ENCODE results near the gene SCMH1.

Gene SCMH1

DNA sequence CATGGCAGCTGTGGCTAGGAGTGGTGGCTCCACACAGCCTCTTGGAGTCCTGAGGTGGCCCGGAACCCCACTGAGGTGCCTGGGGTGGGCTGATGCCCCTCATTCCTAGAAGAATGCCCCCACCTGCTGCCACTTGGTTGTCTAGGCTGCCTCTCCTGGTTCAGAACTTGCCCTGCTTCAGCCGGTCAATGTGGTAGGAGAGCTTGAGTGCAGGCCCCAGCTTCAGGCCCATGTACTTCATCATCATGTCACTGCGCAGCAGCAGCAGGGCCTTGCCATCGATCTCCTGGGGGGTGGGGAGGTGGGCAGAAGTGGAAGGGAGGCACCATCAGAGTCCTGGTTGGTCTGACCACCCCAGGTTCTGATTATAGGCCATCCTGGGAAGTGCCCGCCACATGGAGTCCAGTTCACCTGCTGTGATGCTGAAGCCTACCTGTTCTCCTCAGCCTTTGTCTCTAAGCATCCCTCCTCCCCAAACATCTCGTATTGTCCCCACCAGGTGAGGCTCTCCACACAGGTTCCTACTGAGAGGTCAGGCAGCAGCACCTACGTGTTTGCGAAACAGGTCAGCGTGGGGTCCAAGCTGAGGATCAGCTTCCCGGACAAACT is 214.0 kb downstream of the SCMH1 start:
- H3K56ac ChIP-seq (ENCODE audit: low read length): no peak overlapping the region
- no peak overlapping the region for H3K27ac ChIP-seq (ENCODE audit: low read depth, low read length)
- H3K4me1 ChIP-seq (ENCODE audit: control insufficient read depth, low read depth, low read length): no peaks in the 10 kb centered on the region
- no peaks in the 10 kb centered on the region for H3K79me2 ChIP-seq (ENCODE audit: control insufficient read depth, insufficient read depth, low read length)
- H2BK15ac ChIP-seq (replicated peaks; ENCODE audit: low read depth): no peak overlapping the region
- no peak overlapping the region for H4K8ac ChIP-seq (ENCODE audit: low read depth, low read length)
- no peaks in the 10 kb centered on the region for H3K36me3 ChIP-seq (ENCODE audit: control insufficient read depth, insufficient read depth, low read length)
- H3K79me1 ChIP-seq (ENCODE audit: low read length): no peaks in the 10 kb centered on the region
- no peak overlapping the region for H3K4me3 ChIP-seq (ENCODE audit: low read length)
- WGBS (ENCODE audit: extremely low coverage, insufficient coverage, low lambda C conversion rate): no CpG with 5 or more reads among the region's 10 CpGs
- H4K5ac ChIP-seq (ENCODE audit: low read length): no peak overlapping the region
- H2AK5ac ChIP-seq (ENCODE audit: low read length): no peak overlapping the region
- H2BK5ac ChIP-seq (ENCODE audit: low read length): no peak overlapping the region
- no peak overlapping the region for H2BK120ac ChIP-seq (ENCODE audit: low read depth, low read length)
- no peak for DNase-seq
- no peak overlapping the region for H3K23ac ChIP-seq (ENCODE audit: low read length)
- no peaks in the 10 kb centered on the region for H3K27me3 ChIP-seq (ENCODE audit: insufficient read depth, low read length, poor library complexity)
- no peak overlapping the region for H3K9ac ChIP-seq (ENCODE audit: low read length)
- no peak overlapping the region for H3K18ac ChIP-seq (ENCODE audit: low read length)
- H3K4ac ChIP-seq (ENCODE audit: low read depth, low read length): no peak overlapping the region
- H3K4me2 ChIP-seq (ENCODE audit: low read length): no peak overlapping the region

DNA sequence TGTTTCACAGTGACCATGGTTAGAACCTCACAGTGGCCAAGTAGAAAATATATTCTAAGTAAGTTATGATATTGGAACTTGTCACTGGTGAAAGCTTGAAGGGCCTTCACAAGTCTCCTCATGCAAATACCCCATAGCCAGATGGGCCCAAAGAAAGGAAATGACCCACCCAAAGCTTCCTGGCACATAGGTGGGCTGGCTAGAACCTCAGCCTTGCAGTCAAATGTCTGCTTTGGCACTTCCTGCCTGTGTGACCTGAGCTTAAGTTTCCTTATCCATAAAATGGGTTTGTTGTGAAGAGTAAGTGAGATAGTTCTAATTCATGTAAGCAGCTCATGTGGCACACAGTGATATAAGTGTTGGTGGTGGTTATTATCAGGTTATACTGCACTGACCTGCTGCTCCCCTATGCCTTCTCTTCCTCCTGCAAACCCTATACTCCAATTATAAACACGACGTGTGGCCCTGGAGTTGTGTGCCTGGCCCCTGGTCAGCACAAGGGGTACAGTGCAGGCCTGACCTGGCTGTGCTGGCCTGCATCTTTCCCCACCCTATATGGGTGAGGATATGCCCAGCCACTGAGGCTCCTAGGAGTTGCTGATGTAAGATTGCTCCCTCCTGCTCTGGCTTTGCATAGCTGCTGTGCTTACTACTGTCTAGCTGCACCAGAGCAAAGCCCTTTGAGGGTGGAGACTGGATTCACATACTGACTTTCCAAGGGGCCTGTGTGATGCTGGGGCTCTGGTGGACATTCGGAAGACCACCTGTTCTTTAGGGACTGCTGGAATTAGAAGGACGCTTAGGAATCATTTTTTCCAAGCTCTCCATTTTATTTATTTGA is 215.9 kb downstream of the SCMH1 start:
- Histone ChIP-seq H3K18ac (ENCODE audit: low read length) (no peak overlapping the region), H3K4ac (ENCODE audit: low read depth, low read length) (no peak overlapping the region), H3K79me1 (ENCODE audit: low read length) (no peaks in the 10 kb centered on the region), H4K5ac (ENCODE audit: low read length) (no peak overlapping the region), H3K4me1 (ENCODE audit: control insufficient read depth, low read depth, low read length) (no peaks in the 10 kb centered on the region), H3K9ac (ENCODE audit: low read length) (no peak overlapping the region), H3K4me3 (ENCODE audit: low read length) (no peak overlapping the region), H3K56ac (ENCODE audit: low read length) (no peak overlapping the region), H3K79me2 (ENCODE audit: control insufficient read depth, insufficient read depth, low read length) (no peaks in the 10 kb centered on the region), H3K27me3 (ENCODE audit: insufficient read depth, low read length, poor library complexity) (no peaks in the 10 kb centered on the region), H4K8ac (ENCODE audit: low read depth, low read length) (no peak overlapping the region), H3K27ac (ENCODE audit: low read depth, low read length) (no peak overlapping the region), H2AK5ac (ENCODE audit: low read length) (no peak overlapping the region), H2BK5ac (ENCODE audit: low read length) (no peak overlapping the region), H2BK15ac (replicated peaks; ENCODE audit: low read depth) (no peak overlapping the region), H3K23ac (ENCODE audit: low read length) (no peak overlapping the region), H3K4me2 (ENCODE audit: low read length) (no peak overlapping the region), H3K36me3 (ENCODE audit: control insufficient read depth, insufficient read depth, low read length) (no peaks in the 10 kb centered on the region), H2BK120ac (ENCODE audit: low read depth, low read length) (no peak overlapping the region)
- DNase-seq: no peak
- no CpG with 5 or more reads among the region's 4 CpGs for WGBS (ENCODE audit: extremely low coverage, insufficient coverage, low lambda C conversion rate)

DNA sequence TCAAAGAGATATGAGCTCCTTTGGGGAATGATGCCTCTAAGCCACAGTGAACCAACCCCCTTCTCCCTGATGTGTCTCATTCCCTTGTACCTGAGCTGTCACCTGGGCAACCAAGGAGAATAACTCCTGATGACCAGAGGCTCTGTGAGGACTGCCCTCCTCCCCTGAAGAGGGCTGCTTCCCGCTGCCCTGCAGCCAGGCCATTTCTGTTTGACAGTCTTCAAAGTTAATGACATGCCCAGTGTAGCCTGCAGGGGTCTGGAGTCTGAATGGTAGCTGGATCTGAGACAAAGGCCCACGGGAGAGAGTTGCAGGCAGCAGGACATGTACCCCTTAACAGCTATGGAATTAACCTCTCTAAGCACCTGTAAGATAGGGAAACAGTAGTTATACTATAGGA is 217.2 kb downstream of the SCMH1 start:
- WGBS (ENCODE audit: extremely low coverage, insufficient coverage, low lambda C conversion rate): no CpG with 5 or more reads among the region's 2 CpGs
- H3K9ac ChIP-seq (ENCODE audit: low read length): no peak overlapping the region

DNA sequence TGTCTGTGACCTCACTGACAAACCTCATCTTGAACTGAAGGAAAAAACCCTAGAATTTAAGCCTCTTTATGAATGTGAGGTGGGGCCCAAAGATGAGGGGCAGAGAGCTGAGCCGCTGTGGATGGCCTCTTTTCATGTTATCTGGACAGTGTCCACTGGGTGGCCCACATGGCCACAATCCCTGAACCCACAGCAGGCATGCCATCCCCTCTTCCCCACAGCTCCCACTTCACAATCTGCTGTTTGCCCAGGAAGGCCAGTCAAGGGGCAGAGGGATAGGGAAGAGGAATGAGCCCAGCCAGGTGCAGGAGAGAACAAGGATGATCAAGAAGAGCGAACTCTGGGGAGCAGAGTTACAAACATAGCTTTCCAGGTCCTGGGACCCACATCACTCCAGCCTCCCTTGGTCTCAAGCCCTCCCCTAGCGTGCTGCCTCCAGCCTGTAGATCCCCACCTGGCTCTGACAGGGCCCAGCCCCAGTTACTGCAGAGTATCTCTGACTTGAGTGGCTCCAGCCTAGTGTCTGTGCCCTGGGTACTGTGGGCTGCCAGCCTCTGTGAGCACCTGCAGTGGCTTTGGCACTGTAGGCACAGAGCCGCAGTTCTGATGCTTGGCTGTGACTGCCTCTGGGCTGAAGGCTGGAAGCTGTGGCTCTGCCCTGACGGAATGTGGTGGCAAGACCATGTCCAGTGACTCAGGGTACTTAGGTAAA is 218.7 kb downstream of the SCMH1 start:
- Histone ChIP-seq H2AK5ac (ENCODE audit: low read length) (no peak overlapping the region), H2BK15ac (replicated peaks; ENCODE audit: low read depth) (no peak overlapping the region), H2BK5ac (ENCODE audit: low read length) (no peak overlapping the region), H3K27ac (ENCODE audit: low read depth, low read length) (no peak overlapping the region), H3K4me1 (ENCODE audit: control insufficient read depth, low read depth, low read length) (no peaks in the 10 kb centered on the region), H4K5ac (ENCODE audit: low read length) (no peak overlapping the region), H3K79me2 (ENCODE audit: control insufficient read depth, insufficient read depth, low read length) (no peaks in the 10 kb centered on the region), H3K36me3 (ENCODE audit: control insufficient read depth, insufficient read depth, low read length) (no peaks in the 10 kb centered on the region), H3K56ac (ENCODE audit: low read length) (no peak overlapping the region), H4K8ac (ENCODE audit: low read depth, low read length) (no peak overlapping the region), H2BK120ac (ENCODE audit: low read depth, low read length) (no peak overlapping the region), H3K9ac (ENCODE audit: low read length) (no peak overlapping the region), H3K4me3 (ENCODE audit: low read length) (no peak overlapping the region), H3K27me3 (ENCODE audit: insufficient read depth, low read length, poor library complexity) (no peaks in the 10 kb centered on the region), H3K18ac (ENCODE audit: low read length) (no peak overlapping the region), H3K4me2 (ENCODE audit: low read length) (no peak overlapping the region), H3K79me1 (ENCODE audit: low read length) (no peaks in the 10 kb centered on the region), H3K4ac (ENCODE audit: low read depth, low read length) (no peak overlapping the region), H3K23ac (ENCODE audit: low read length) (no peak overlapping the region)
- no CpG with 5 or more reads among the region's 5 CpGs for whole genome bisulfite sequencing (ENCODE audit: extremely low coverage, insufficient coverage, low lambda C conversion rate)
- DNase-seq: peak; percentile 22

More for the DNA sequence above, 217.2 kb downstream of the SCMH1 start:
- H3K4me2 ChIP-seq (ENCODE audit: low read length): no peak overlapping the region
- H2BK120ac ChIP-seq (ENCODE audit: low read depth, low read length): no peak overlapping the region
- no peak overlapping the region for H4K5ac ChIP-seq (ENCODE audit: low read length)
- H3K18ac ChIP-seq (ENCODE audit: low read length): no peak overlapping the region
- H3K27me3 ChIP-seq (ENCODE audit: insufficient read depth, low read length, poor library complexity): no peaks in the 10 kb centered on the region
- H3K79me1 ChIP-seq (ENCODE audit: low read length): no peaks in the 10 kb centered on the region
- H3K4me1 ChIP-seq (ENCODE audit: control insufficient read depth, low read depth, low read length): no peaks in the 10 kb centered on the region
- no peak overlapping the region for H2BK15ac ChIP-seq (replicated peaks; ENCODE audit: low read depth)
- no peaks in the 10 kb centered on the region for H3K36me3 ChIP-seq (ENCODE audit: control insufficient read depth, insufficient read depth, low read length)
- H2AK5ac ChIP-seq (ENCODE audit: low read length): no peak overlapping the region
- no peak overlapping the region for H3K4ac ChIP-seq (ENCODE audit: low read depth, low read length)
- DNase-seq: peak; percentile 62
- no peak overlapping the region for H3K4me3 ChIP-seq (ENCODE audit: low read length)
- no peak overlapping the region for H3K27ac ChIP-seq (ENCODE audit: low read depth, low read length)
- no peak overlapping the region for H3K23ac ChIP-seq (ENCODE audit: low read length)
- H3K56ac ChIP-seq (ENCODE audit: low read length): no peak overlapping the region
- no peaks in the 10 kb centered on the region for H3K79me2 ChIP-seq (ENCODE audit: control insufficient read depth, insufficient read depth, low read length)
- H2BK5ac ChIP-seq (ENCODE audit: low read length): no peak overlapping the region
- no peak overlapping the region for H4K8ac ChIP-seq (ENCODE audit: low read depth, low read length)

DNA sequence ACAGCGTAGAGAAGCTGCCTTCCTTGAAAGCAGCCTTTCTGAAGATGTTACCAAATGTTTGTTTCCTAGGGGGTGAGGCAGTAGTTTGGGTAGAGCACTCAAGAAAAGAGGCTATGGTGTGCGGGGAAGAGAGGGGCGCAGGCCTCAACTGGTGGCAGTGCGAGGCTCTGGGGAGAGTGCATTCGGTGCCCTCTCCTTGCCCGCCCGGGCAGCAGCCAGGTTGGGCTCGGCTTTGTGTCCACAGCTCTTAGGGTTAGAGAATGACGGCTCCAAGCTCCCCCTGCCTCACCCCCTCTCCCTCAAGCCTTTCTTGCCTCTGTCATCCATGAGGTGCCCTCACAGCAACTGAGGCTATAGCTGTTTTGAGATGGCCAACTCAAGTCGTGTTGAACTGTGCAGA is 219.7 kb downstream of the SCMH1 start:
- WGBS (ENCODE audit: extremely low coverage, insufficient coverage, low lambda C conversion rate): no CpG with 5 or more reads among the region's 10 CpGs
- Histone ChIP-seq H2BK5ac (ENCODE audit: low read length) (no peak overlapping the region), H3K56ac (ENCODE audit: low read length) (no peak overlapping the region)

More for the DNA sequence above, 219.7 kb downstream of the SCMH1 start:
- Histone ChIP-seq H3K27ac (ENCODE audit: low read depth, low read length) (no peak overlapping the region), H2BK120ac (ENCODE audit: low read depth, low read length) (no peak overlapping the region), H2AK5ac (ENCODE audit: low read length) (no peak overlapping the region), H3K18ac (ENCODE audit: low read length) (no peak overlapping the region), H3K23ac (ENCODE audit: low read length) (no peak overlapping the region), H3K36me3 (ENCODE audit: control insufficient read depth, insufficient read depth, low read length) (no peaks in the 10 kb centered on the region), H3K27me3 (ENCODE audit: insufficient read depth, low read length, poor library complexity) (no peaks in the 10 kb centered on the region), H4K5ac (ENCODE audit: low read length) (no peak overlapping the region), H2BK15ac (replicated peaks; ENCODE audit: low read depth) (no peak overlapping the region), H3K4ac (ENCODE audit: low read depth, low read length) (no peak overlapping the region), H4K8ac (ENCODE audit: low read depth, low read length) (no peak overlapping the region), H3K4me1 (ENCODE audit: control insufficient read depth, low read depth, low read length) (no peaks in the 10 kb centered on the region), H3K4me3 (ENCODE audit: low read length) (no peak overlapping the region), H3K9ac (ENCODE audit: low read length) (no peak overlapping the region), H3K79me2 (ENCODE audit: control insufficient read depth, insufficient read depth, low read length) (no peaks in the 10 kb centered on the region), H3K4me2 (ENCODE audit: low read length) (no peak overlapping the region), H3K79me1 (ENCODE audit: low read length) (no peaks in the 10 kb centered on the region)
- no peak for DNase-seq

Data from mesendoderm (in vitro differentiated cells).